NCI-H524 treated with DMSO at 0.1 percent for 48 hours (cell line): ENCODE measurements around the gene SLC25A51.

Experiments
- DNase-seq: peaks from one replicate; lab custom pipeline; 2025; lab: John Stamatoyannopoulos, UW

The SLC25A51 gene

GRCh38 chr9:37936965-37937364, 33.0 kb upstream of the SLC25A51 start:
- no peak for DNase-seq

GRCh38 chr9:37936376-37936775, 32.4 kb upstream of the SLC25A51 start:
- DNase-seq: no peak

DNA sequence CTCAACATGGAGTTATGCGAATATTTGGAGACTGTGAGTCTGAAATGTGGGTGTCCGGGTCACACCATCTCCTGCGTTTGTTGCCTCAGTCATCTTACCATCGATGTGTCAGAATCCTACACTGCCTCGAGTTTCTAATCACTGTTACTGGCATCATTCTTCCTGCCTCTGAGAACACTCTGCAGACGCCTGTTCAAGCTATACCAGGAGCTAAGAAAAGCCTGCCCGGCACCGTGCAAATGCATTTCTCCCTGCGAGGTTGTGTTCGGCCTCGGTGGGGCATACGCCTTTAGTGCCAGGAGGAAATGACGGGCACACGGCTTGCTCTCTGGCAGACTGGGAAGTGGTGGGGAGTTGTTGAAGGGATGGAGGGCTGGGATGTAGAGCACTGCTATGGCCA, 31.2 kb upstream of the SLC25A51 start:
- DNase-seq: no peak

- DNase-seq: no peak
Observed at GRCh38 chr9:37931592-37931991, 27.7 kb upstream of the SLC25A51 start.

DNA sequence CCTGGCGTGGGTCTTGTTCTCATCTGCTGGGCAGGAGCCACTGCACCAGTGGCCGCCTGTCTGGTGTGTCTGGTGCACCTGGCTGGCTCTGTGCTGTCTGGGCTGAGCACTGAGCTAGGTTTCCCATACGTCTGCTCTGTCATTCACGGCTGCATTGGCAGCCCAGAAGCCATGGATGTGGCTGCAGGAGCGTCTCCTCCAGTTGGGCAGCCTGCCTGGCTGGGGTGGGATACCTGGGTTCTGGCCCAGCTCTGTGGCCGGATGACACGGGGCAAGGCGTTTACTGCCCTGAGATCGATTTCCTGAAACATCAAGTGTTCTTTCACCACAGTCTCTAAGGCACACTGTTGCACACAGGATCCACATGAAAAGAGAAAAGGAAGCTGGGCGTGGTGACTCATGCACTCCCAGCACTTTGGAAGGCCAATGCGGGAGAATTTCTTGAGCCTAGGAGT, 25.5 kb upstream of the SLC25A51 start:
- no peak for DNase-seq

DNA sequence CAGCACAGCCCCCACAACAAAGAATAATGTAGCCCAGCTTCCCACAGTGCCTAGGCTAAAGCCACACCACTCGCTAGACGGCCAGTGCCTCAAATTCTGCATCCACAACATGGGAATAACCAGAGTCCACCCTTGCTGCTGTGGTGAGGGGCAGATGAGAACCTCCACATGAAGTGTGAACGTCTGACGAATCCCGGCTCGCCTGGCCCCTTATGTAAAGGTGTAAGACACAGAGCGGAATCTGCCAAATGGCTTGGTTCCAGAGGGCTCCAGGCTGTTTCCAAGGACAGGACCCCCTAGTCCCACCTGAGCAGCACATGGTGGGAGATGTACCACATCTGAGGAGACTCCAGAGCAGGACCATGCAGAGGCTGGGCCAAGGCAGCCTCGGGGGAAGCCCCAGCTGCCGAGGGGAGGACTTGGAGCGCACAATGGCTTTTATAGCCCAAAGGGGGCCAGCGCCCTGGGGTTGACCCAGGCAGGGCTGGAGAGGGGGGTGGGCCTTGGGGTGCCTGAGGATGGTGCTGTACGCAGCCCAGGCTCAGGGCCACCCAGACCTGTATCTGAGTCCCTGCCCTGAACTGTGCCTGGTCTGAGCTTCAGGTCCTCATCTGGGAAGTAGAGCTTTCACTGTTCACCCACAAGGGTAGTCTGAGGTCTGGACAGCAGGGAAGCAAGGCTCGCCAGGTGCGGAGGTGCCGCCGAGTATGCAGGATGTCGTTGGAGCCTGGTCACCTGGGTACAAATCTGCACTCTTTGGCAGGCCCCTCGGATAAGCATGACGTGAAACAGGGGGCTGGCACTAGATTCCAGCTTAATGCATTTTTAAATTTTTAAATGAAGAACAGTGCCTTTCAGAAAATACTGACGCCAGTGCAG, 24.9 kb upstream of the SLC25A51 start:
- no peak for DNase-seq

- DNase-seq: no peak
Observed at GRCh38 chr9:37927601-37928551, 23.9 kb upstream of the SLC25A51 start.

- no peak for DNase-seq
Observed at GRCh38 chr9:37927132-37927531, 23.2 kb upstream of the SLC25A51 start.

DNA sequence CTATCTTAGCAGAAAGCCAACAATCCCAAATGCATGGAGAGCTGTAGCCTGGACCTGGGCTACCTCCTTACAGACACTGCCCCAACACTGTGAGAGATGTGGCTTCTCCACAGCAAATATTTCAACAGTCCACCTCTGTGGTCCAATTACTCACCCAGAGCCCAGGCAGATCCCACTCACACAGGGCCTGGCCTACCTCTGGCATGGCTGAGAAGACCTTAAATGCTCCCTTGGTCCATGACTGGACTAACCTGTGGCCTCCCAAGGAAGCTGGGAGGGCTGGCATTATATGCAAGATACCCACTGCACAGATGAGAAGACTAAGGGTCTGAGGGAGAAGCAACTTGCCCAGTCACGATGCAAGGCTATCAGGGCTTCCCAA, 22.8 kb upstream of the SLC25A51 start:
- DNase-seq: no peak

GRCh38 chr9:37925786-37926736, 22.1 kb upstream of the SLC25A51 start:
- no peak for DNase-seq

GRCh38 chr9:37925006-37925405, 21.1 kb upstream of the SLC25A51 start:
- DNase-seq: no peak

DNA sequence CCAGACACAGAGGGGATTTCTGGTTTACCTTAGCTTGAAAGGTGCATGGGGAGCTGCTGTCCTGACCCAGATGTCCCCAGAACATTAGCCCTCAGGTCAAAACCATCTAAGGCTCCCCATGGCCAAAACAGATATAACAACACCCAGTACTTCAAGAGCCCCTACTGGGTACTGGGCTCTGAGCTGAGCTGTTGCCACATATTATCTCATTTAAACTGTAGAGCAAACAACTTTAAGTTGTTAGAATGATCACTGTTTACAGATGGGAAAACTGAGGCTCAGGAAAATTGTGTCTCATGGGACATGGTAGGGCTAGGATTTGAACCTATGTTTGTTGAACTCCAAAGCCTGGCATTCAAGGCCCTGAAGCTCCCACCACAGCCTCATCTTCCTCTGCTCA, 20.6 kb upstream of the SLC25A51 start:
- DNase-seq: no peak

GRCh38 chr9:37923796-37924427, 20.0 kb upstream of the SLC25A51 start:
- no peak for DNase-seq

- no peak for DNase-seq
Observed at GRCh38 chr9:37923118-37923795, 19.3 kb upstream of the SLC25A51 start.

GRCh38 chr9:37922363-37923117, 18.6 kb upstream of the SLC25A51 start:
- no peak for DNase-seq

GRCh38 chr9:37921546-37922300, 17.8 kb upstream of the SLC25A51 start:
- no peak for DNase-seq

DNA sequence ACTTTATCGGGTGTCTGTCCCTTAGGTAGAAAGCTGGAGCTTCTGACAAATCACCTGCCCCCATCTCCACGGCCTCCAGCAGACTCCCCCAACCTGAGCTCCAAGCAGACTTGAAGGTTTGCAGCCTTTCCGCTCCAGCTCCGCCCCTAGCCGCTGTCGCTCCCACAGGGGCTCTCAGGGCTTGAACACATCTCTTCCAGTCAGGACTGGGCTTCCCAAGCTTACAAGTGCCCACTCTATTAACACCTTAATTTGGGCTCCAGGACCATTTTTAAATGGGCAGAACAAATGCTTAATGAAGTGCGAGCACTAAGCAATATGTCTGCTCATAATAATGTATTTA, 17.2 kb upstream of the SLC25A51 start:
- DNase-seq: no peak

GRCh38 chr9:37920471-37921167, 16.7 kb upstream of the SLC25A51 start:
- no peak for DNase-seq

DNA sequence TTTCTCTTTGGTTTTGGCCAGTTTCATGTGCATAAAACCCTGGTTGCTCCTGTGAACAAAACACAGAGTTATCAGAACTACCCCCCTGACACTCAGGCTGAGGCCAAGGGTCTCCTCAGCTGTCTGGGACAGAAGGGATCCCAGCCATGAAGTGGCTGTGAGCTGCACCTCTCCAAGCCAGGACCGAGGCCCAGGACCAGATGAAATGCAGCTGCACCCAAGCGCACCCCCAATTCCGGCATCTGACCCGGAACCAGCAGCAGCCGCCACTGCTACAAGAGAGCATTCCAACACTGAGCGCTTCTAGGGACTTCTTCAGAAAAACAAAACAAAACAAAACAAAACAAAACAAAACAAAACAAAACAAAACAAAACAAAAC, 16.0 kb upstream of the SLC25A51 start:
- DNase-seq: no peak
